WTC11 (cell line): ENCODE data around the gene CTSE. TPM values are rescaled to one million over a fixed set of nuclear protein-coding genes. Genes with fewer than 3 reads are reported as not detected.

ENCODE experiments used
- ATAC-seq: fragments of 200-7000 bp; cut with Tn5 transposase; 2 replicates; pipeline ENCODE4 v1.10.0; 2021; ENCODE audit warnings: mild to moderate bottlenecking, moderate library complexity
- CTCF ChIA-PET: fragments of 300-600 bp; sonication (Branson Sonifier 250); formaldehyde crosslinking; loops from one replicate; lab custom pipeline; 2021; ENCODE audit warnings: antibody characterized with exemption; lab: Charles Lee
- POLR2A ChIA-PET: fragments of 350-600 bp; sonication (Branson Sonifier 250); formaldehyde crosslinking; loops from one replicate; lab custom pipeline; 2021; ENCODE audit warnings: antibody characterized with exemption; lab: Charles Lee
- DNase-seq: peaks from one replicate; pipeline ENCODE4 v3.0.0; 2021; ENCODE audit warnings: low spot score
- H3K27ac Mint-ChIP-seq: 2 replicates; pipeline ENCODE4 v1.8.0; 2021; ENCODE audit warnings: mixed read lengths
- H3K27me3 Mint-ChIP-seq: 2 replicates; pipeline ENCODE4 v1.8.0; 2021; ENCODE audit warnings: low read depth, mild to moderate bottlenecking, moderate library complexity, mixed read lengths
- H3K36me3 Mint-ChIP-seq: 2 replicates; pipeline ENCODE4 v1.8.0; 2021; ENCODE audit warnings: mixed read lengths
- H3K4me1 Mint-ChIP-seq: 2 replicates; pipeline ENCODE4 v1.8.0; 2022; ENCODE audit warnings: mixed read lengths
- H3K4me3 Mint-ChIP-seq: 2 replicates; pipeline ENCODE4 v1.8.0; 2021; ENCODE audit warnings: mild to moderate bottlenecking, moderate library complexity, mixed read lengths
- H3K9me3 Mint-ChIP-seq: 2 replicates; pipeline ENCODE4 v1.8.0; 2021; ENCODE audit warnings: mixed read lengths
- ELF4 ChIP-seq: sonication (generic); formaldehyde crosslinking; IDR thresholded peaks from 2 replicates; pipeline ENCODE4 v1.8.1; 2022; ENCODE audit warnings: low read depth, mild to moderate bottlenecking, moderate library complexity, missing genetic modification reagents
- FOXK1 ChIP-seq: sonication (generic); formaldehyde crosslinking; IDR thresholded peaks from 2 replicates; pipeline ENCODE4 v1.8.0; 2022; ENCODE audit warnings: mild to moderate bottlenecking, moderate library complexity, missing genetic modification reagents
- IRF2 ChIP-seq: sonication (generic); formaldehyde crosslinking; IDR thresholded peaks from 2 replicates; pipeline ENCODE4 v1.8.0; 2022; ENCODE audit warnings: low read depth, missing genetic modification reagents, borderline replicate concordance
- KAT7 ChIP-seq: sonication (generic); formaldehyde crosslinking; IDR thresholded peaks from 2 replicates; pipeline ENCODE4 v1.8.1; 2023; ENCODE audit warnings: missing genetic modification reagents, mild to moderate bottlenecking, borderline replicate concordance
- NFYB ChIP-seq: sonication (generic); formaldehyde crosslinking; conservative IDR thresholded peaks from 2 replicates; pipeline ENCODE4 v1.8.0; 2022; ENCODE audit warnings: low read depth, missing genetic modification reagents
- PRRX2 ChIP-seq: fragments of 250-450 bp; sonication (Bioruptor Pico); IDR thresholded peaks from 2 replicates; pipeline ENCODE4 v1.8.0; 2021; ENCODE audit warnings: mild to moderate bottlenecking
- TP53 ChIP-seq: sonication (generic); formaldehyde crosslinking; IDR thresholded peaks from 2 replicates; pipeline ENCODE4 v1.8.1; 2023; ENCODE audit warnings: mild to moderate bottlenecking, missing genetic modification reagents
- ZNF121 ChIP-seq: sonication (generic); formaldehyde crosslinking; IDR thresholded peaks from 2 replicates; pipeline ENCODE4 v1.8.0; 2023; ENCODE audit warnings: missing genetic modification reagents
- ZNF232 ChIP-seq: sonication (generic); formaldehyde crosslinking; IDR thresholded peaks from 2 replicates; pipeline ENCODE4 v1.8.0; 2022; ENCODE audit warnings: mild to moderate bottlenecking, missing genetic modification reagents
- total RNA-seq: library from RNA; stranded (reverse); gene quantifications from 3 replicates; pipeline ENCODE4 v1.2.3, GENCODE V29; 2021
- TF ChIP-seq, protein P1 (sequence below): sonication (generic); formaldehyde crosslinking; conservative IDR thresholded peaks from 2 replicates; pipeline ENCODE4 v1.8.1; 2023; ENCODE audit warnings: mild to moderate bottlenecking, low read depth, missing genetic modification reagents, moderate library complexity
- TF ChIP-seq, protein P2 (sequence below): sonication (generic); formaldehyde crosslinking; IDR thresholded peaks from 2 replicates; pipeline ENCODE4 v1.8.1; 2023; ENCODE audit warnings: mild to moderate bottlenecking, missing genetic modification reagents, moderate library complexity
- TF ChIP-seq, protein P3 (sequence below): sonication (generic); formaldehyde crosslinking; IDR thresholded peaks from 2 replicates; pipeline ENCODE4 v1.8.1; 2023; ENCODE audit warnings: mild to moderate bottlenecking, missing genetic modification reagents
- TF ChIP-seq, protein P4 (sequence below): fragments of 250-450 bp; sonication (Bioruptor Pico); IDR thresholded peaks from 2 replicates; pipeline ENCODE4 v2.1.2; 2022; ENCODE audit warnings: mild to moderate bottlenecking, moderate library complexity
- TF ChIP-seq, protein P5 (sequence below): sonication (generic); formaldehyde crosslinking; IDR thresholded peaks from 2 replicates; pipeline ENCODE4 v1.8.1; 2023; ENCODE audit warnings: mild to moderate bottlenecking, missing genetic modification reagents
- TF ChIP-seq, protein P6 (sequence below): sonication (generic); formaldehyde crosslinking; IDR thresholded peaks from 2 replicates; pipeline ENCODE4 v1.8.0; 2022; ENCODE audit warnings: mild to moderate bottlenecking, missing genetic modification reagents

Gene CTSE
- total RNA-seq, 1 experiment from 2014 or later, result 0.17 TPM

DNA sequence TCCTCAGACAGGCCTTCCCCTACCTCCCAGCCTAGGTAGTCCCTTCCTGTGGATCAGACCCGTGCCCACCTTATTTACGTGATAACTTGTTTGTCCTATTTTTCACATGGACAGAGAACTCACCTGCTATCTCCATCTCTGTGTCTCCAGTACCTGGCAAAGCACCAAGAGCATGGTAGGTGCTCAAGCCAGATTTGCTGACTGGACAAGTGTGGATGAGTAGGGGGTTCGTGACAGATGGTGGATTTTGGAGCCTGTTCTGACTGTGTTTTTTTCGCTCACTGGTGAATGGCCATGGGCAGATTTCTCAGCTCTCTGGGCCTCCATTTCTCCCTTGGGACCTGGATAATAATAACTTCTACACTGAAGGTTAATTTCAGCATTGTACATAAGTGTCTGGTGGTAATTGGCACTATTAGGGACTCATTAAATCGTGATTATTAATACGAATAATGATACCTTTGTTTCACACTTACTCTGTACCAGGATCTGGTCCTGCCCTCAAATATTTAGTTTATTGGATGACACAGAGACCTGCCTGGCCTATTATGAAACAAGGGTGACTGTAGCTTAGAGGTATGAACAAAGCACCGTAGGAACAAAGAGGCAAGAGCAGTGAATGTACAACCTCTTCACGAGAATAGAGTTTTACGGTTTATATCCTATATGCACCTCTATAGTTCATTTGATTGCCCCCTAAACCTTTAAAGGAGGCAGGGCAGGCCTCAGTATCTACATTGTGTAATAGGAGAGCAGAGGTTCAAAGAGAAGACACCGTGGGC, 56.0 kb downstream of the CTSE start:
- H3K4me1 Mint-ChIP-seq, result peaks cover 6% of the 10 kb centered on the region
- ChIA-PET POLR2A (no interaction called here), CTCF (interaction anchor here (0.6 to 3.4 kb wide), 3 partner anchors 10 to 266 kb away, joined by 4 to 26 read pairs (median 5); no protein-coding TSS in a partner anchor)
- H3K27ac Mint-ChIP-seq, result no peak overlapping the region
- DNase-seq (no peak), ATAC-seq (no peak)
- H3K4me3 Mint-ChIP-seq, result no peak overlapping the region
- TF ChIP-seq IRF2 (CRISPR knock-in tag) (no peak), NFYB (CRISPR knock-in tag) (no peak), ELF4 (no peak)
- TF ChIP-seq, protein P1, sequence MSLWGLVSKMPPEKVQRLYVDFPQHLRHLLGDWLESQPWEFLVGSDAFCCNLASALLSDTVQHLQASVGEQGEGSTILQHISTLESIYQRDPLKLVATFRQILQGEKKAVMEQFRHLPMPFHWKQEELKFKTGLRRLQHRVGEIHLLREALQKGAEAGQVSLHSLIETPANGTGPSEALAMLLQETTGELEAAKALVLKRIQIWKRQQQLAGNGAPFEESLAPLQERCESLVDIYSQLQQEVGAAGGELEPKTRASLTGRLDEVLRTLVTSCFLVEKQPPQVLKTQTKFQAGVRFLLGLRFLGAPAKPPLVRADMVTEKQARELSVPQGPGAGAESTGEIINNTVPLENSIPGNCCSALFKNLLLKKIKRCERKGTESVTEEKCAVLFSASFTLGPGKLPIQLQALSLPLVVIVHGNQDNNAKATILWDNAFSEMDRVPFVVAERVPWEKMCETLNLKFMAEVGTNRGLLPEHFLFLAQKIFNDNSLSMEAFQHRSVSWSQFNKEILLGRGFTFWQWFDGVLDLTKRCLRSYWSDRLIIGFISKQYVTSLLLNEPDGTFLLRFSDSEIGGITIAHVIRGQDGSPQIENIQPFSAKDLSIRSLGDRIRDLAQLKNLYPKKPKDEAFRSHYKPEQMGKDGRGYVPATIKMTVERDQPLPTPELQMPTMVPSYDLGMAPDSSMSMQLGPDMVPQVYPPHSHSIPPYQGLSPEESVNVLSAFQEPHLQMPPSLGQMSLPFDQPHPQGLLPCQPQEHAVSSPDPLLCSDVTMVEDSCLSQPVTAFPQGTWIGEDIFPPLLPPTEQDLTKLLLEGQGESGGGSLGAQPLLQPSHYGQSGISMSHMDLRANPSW (CRISPR knock-in tag), result no peak
- TF ChIP-seq, protein P2, sequence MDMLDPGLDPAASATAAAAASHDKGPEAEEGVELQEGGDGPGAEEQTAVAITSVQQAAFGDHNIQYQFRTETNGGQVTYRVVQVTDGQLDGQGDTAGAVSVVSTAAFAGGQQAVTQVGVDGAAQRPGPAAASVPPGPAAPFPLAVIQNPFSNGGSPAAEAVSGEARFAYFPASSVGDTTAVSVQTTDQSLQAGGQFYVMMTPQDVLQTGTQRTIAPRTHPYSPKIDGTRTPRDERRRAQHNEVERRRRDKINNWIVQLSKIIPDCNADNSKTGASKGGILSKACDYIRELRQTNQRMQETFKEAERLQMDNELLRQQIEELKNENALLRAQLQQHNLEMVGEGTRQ, result no peak
- no peaks in the 10 kb centered on the region for H3K36me3 Mint-ChIP-seq
- H3K9me3 Mint-ChIP-seq, result no peaks in the 10 kb centered on the region
- no peaks in the 10 kb centered on the region; the same call in 1 of the 2 replicates for H3K27me3 Mint-ChIP-seq

DNA sequence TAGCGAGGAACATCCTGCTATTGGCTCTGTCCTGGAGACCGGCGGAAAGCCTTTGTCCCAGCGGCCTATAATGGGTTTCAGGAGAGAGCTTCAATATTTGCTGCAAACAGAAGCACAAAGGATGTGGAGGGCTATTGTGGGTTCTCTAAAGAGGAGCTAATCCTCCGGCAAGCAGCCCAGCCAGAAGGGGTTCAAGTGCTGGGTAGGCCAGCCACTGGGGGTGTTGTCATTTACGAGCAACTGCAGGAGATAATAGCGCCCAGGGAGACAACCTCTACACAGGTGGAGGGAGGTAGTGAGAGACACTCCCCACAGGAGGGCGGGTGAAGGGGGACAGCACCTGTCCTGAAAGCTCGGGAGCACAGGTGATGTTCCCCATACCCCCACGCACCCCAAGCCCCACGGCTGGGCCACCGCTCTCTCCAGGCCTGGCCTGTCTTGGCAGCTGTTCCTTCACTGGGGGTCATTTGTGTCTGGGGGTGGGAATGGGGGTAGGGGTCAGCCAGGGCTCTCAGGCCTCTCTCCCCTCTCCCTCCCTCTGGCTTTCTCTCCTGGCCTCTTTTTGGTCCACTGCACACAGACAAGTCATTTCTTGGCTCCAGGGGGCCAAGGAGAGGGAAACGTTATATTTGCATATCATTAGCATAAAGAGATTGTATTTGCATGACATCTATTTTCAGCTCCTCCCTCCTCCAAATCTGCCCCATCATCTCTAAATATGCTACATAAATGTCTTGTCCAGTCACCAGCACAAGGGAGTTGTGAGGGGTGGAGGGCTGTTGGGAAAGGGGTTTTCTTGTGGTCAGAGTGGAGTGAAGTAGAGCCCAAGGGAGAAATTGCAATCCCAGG, 58.4 kb downstream of the CTSE start:
- POLR2A ChIA-PET, result no interaction called here
- H3K4me1 Mint-ChIP-seq, result peaks cover 9% of the 10 kb centered on the region

More for the DNA sequence above, 58.4 kb downstream of the CTSE start:
- ATAC-seq, result no peak; the same call in 1 of the 2 replicates
- CTCF ChIA-PET, result interaction anchor here (1.0 to 1.8 kb wide), 5 partner anchors 12 to 172 kb away, joined by 4 to 21 read pairs (median 5); no protein-coding TSS in a partner anchor
- Mint-ChIP-seq H3K9me3 (no peaks in the 10 kb centered on the region), H3K27ac (no peak overlapping the region), H3K27me3 (no peaks in the 10 kb centered on the region; the same call in 1 of the 2 replicates), H3K4me3 (no peak overlapping the region), H3K36me3 (no peaks in the 10 kb centered on the region)
- TF ChIP-seq KAT7, result no peak
- TF ChIP-seq PRRX2, result no peak
- TF ChIP-seq, protein P3, sequence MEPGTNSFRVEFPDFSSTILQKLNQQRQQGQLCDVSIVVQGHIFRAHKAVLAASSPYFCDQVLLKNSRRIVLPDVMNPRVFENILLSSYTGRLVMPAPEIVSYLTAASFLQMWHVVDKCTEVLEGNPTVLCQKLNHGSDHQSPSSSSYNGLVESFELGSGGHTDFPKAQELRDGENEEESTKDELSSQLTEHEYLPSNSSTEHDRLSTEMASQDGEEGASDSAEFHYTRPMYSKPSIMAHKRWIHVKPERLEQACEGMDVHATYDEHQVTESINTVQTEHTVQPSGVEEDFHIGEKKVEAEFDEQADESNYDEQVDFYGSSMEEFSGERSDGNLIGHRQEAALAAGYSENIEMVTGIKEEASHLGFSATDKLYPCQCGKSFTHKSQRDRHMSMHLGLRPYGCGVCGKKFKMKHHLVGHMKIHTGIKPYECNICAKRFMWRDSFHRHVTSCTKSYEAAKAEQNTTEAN (CRISPR knock-in tag), result no peak
- no peak for TF ChIP-seq ZNF121 (CRISPR knock-in tag)
- TF ChIP-seq, protein P4, sequence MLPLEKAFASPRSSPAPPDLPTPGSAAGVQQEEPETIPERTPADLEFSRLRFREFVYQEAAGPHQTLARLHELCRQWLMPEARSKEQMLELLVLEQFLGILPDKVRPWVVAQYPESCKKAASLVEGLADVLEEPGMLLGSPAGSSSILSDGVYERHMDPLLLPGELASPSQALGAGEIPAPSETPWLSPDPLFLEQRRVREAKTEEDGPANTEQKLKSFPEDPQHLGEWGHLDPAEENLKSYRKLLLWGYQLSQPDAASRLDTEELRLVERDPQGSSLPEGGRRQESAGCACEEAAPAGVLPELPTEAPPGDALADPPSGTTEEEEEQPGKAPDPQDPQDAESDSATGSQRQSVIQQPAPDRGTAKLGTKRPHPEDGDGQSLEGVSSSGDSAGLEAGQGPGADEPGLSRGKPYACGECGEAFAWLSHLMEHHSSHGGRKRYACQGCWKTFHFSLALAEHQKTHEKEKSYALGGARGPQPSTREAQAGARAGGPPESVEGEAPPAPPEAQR (CRISPR knock-in tag), result no peak
- TF ChIP-seq, protein P5, sequence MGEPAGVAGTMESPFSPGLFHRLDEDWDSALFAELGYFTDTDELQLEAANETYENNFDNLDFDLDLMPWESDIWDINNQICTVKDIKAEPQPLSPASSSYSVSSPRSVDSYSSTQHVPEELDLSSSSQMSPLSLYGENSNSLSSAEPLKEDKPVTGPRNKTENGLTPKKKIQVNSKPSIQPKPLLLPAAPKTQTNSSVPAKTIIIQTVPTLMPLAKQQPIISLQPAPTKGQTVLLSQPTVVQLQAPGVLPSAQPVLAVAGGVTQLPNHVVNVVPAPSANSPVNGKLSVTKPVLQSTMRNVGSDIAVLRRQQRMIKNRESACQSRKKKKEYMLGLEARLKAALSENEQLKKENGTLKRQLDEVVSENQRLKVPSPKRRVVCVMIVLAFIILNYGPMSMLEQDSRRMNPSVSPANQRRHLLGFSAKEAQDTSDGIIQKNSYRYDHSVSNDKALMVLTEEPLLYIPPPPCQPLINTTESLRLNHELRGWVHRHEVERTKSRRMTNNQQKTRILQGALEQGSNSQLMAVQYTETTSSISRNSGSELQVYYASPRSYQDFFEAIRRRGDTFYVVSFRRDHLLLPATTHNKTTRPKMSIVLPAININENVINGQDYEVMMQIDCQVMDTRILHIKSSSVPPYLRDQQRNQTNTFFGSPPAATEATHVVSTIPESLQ (CRISPR knock-in tag), result no peak
- TF ChIP-seq, protein P6, sequence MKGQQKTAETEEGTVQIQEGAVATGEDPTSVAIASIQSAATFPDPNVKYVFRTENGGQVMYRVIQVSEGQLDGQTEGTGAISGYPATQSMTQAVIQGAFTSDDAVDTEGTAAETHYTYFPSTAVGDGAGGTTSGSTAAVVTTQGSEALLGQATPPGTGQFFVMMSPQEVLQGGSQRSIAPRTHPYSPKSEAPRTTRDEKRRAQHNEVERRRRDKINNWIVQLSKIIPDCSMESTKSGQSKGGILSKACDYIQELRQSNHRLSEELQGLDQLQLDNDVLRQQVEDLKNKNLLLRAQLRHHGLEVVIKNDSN (CRISPR knock-in tag), result no peak
- TF ChIP-seq ZNF232 (CRISPR knock-in tag), result no peak
- TF ChIP-seq FOXK1 (CRISPR knock-in tag), result no peak
- TF ChIP-seq TP53 (CRISPR knock-in tag), result no peak
- DNase-seq, result no peak
